ENCODE measurements around the gene CTNNA2.

Gene CTNNA2

DNA sequence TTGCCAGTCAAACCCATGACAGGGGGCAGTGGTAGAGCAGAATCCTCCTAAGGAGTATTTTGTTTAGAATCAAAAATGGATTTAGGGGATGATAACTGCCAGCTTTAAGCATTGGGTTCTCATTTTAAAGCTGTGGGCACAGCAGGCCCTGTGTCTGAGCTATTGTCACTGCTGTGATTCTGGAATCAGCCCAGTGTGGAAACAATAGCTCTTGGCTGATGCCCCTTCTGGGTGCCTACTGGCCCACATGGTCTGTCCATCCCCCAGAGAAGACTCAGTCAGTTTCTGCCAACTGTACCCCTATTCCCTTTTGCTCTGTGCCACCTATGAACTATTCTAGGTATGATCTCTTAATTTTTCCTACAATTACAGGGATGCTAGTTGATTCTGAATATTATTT lies 883.4 kb downstream of the CTNNA2 start:
- DNase-seq (ENCODE audit: low read depth), result no peak

DNA sequence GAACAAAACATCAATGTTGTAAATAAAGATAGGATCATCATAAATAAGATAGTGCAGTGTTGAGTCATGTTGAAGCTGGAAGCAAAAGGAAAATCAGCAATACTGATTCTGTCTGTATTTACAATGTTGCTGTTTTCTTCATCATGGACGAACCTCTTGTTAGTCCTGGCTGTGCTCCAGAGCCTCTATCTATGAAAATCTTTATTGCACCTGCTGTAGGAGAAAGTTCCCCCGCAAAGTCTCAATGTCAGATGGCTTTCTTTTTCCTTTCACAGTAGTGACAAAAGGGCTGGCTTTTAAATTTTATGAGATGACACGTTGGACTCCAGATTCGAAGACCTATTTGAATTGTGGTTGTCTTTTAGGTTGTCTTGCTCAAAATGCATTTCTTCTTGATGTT lies 890.2 kb downstream of the CTNNA2 start:
- no peak for DNase-seq (ENCODE audit: low read depth)

DNA sequence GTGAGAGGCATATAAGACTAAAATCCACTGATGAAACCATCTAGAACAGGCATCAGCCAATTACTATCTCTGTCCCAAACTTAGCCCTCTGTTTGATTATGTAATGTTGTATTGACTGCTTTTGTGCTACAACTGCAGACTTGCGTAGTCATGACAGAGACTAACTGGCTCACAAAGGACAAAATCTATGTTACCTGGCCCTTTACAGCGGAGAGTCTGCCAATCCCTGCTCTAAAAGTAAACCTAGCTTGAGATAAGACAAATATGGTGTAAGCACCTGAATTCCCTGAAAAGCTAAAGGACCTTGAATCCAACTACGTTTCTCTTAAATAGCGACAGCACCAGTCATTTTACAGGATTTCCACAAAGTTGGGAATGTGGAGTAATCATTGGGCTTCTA lies 894.5 kb downstream of the CTNNA2 start:
- DNase-seq (ENCODE audit: low read depth), result no peak

DNA sequence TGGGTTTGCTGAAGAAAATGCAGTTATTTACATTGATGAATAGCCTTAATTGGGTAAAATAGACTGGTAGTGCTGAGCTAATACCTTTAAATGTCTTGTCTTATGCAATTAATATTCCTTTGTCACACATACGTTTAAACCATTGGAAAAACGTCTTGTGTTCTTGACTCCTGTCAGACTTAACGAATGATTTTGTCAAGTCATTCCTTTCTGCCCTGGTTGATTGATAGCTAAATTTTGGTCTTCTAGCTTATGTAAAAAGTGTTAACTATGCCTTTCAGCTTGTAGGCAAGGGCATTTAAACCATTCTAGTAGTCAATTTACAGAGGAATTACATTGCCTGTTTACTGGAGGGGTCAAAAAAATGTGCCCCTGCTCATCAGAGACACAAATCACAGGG lies 897.5 kb downstream of the CTNNA2 start:
- DNase-seq (ENCODE audit: low read depth), result no peak

DNA sequence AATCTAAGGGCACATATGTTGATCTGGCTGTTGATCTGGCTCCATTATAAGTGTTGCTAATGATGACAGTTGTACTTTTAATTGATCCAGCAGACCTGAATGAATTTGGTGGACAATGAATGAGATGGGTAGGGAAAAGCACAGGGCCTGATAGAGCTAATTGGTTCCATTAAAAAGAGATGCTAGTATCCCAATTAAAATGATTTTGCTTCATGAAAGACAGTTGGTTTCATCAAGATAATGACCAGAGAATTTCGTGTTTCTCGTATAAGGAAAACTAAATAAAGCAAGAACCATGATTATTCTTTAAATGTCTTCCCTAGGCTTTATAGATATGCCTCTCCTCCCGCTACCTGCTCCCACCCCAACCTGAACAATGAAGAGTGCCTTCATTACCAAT lies 900.3 kb downstream of the CTNNA2 start:
- DNase-seq (ENCODE audit: low read depth), result no peak

DNA sequence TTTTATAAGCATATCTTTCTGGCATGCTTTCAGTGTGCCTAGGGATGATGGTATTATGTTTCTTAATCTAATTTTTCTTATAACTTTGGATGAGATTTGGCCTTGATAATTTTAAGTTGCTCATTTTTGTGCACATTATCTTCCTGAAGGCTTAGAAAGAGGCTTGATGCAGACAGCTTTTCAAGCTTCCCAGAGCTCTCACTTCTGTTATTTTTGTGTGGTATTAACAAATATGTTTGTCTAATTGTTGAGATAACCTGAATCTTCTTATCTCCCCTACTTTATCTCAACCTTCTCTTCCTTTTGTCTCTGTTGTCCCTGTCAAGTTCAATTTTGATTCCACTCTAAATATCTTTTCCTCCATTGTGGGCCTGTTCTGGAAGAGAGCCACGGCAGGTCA lies 904.9 kb downstream of the CTNNA2 start:
- DNase-seq (ENCODE audit: low read depth), result no peak

DNA sequence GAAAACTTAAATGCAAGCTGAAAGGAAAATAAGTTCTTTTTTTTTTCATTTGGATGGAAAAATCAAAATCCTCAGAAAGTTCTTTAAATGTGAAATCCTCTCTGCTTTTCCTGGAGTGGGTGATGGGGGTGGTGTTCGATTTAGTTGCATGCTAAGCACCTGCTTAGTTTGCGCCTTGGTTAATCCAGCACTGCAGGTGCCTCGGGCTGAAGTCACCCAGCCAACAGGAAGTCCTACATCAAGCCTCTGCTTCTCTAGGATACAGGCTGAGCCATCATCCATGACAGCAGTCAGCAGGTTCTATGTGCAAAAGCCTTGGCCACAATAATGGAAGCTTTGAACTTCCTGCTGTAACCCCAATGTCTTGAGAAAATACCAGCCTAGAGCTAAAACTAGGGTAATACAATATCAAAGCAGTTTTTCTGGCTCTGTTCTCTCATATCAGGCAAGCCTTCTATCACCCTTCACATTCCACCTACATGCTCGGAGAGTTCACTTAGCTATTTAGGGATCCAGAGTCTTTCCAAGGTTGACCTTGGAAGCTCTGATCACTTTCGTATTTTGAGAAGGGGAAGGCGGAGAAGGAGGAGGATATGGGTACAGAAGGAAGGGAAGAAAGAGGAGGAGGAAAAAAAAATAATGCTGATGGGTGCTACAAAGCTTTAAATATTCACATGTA lies 907.8 kb downstream of the CTNNA2 start:
- no peak for DNase-seq (ENCODE audit: low read depth)

DNA sequence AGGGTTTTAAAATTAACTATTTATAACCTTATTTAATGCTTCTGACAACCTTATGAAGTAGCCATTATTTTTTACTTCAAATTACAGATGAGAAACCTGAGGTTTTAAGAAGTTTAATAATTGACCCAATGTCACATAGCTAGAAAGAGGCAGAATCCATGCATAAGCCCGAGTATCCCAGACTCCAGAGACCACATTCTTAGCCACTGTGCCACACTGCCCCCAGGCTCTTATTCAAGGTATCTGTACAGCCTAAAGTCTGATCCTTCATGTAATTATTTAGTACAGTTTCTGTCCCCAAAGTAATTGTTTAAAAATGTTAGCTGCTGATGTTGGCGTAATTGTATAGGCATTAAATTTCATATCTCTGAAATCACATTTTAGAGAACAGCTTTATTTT lies 916.4 kb downstream of the CTNNA2 start:
- no peak for DNase-seq (ENCODE audit: low read depth)

DNA sequence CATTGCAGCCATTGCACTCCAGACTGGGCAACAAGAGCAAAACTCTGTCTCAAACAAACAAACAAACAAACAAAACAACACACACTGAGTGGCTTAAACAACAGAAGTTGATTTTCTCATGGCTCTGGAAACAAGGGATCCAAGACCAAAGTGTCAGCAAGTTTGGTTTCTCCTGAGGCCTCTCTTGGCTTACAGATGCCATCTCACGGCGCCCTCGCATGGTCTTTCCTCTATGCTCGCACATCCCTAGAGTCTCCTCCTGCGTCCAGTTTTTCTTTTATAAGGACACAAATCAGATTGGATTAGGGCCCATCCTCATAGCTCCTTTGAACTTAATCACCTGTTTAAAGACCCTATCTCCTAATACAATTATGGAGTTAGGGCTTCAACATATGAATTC lies 925.1 kb downstream of the CTNNA2 start:
- DNase-seq (ENCODE audit: low read depth), result no peak

DNA sequence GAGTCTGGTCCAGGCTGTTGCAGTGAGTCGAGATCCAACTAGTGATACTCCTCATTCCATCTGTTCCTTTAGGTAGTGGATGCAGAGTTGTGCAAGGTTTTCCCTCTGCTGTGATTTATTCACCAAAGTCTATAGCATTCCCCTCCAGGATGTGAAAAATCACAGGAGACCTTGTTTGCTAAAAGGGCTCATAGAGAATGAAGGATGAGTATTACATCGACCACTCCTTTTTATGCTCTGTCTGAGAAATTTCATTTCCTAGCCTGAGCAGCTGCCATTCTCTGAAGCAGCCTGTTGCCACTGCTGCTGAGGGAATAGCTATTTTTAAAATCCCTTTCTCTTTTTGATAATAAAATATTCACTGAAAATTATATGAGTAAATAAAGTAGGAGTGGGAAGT lies 925.8 kb downstream of the CTNNA2 start:
- no peak for DNase-seq (ENCODE audit: low read depth)

DNA sequence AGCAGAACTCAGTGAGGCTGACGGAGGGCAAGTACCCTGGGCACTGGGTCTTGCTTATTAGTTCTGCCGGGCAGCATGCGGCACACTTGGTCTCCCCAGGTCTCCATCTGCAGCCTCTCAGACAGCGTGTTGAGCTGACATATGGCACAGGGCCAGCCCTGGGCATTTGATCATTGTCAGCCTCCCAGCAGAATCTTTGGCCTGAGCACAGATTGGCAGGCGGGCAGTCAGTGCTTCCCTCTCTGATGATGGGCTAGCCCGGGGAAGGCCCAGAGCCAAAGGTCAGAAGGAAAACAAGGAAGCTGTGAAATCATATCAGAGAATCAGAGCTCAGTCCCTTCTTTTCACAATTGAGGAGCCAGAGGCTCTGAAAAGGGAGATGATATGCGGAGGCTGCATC lies 941.8 kb downstream of the CTNNA2 start:
- DNase-seq (ENCODE audit: low read depth), result no peak

DNA sequence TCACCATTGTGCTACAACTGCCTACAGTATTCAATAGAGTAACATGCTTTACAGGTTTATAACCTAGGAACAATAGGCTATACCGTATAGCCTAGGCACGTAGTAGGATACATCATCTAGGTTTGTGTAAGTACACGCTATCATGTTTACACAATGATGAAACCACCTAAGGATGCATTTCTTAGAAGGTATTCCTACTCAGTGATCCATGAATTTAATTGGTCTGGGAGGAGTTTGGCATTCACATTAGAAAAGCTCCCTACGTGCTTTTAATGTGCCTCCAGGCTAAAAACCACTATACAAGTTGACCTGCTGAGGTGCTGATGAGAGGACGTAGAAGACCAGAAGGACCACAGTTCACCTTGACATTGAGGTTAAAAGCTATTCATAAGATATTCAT lies 946.2 kb downstream of the CTNNA2 start:
- DNase-seq (ENCODE audit: low read depth), result no peak

DNA sequence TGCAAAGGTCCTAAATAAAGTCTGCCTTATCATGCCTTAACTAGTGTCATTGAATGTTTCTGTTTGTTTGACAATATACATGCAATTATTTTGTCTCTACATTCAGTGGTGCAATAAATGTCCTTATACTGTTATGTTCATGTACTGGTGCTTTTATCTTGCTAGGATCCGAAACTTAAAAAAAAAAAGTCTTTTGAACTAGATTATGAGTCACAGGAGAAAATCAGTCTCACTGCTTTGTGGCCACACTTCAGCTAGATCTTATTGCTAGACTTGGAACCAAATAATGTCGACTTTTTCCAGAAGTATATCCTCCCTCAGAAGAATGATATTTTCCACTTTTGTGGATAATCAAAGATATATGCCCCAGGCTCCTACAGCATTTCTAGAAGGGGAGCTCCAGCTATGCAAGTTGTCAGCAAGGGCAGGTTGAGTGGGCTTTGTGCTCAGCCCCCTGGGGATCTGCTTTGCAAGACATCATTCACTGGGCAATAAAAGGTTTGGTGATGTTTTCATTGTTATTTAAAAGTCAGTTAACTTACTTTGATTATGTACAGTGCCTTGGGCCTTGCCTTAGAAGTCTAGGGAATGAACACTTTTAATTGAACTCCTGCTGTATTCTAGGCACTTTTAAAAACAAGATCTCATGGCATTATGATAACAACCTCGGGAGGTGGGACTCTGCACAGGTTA lies 948.8 kb downstream of the CTNNA2 start:
- DNase-seq (ENCODE audit: low read depth), result no peak

DNA sequence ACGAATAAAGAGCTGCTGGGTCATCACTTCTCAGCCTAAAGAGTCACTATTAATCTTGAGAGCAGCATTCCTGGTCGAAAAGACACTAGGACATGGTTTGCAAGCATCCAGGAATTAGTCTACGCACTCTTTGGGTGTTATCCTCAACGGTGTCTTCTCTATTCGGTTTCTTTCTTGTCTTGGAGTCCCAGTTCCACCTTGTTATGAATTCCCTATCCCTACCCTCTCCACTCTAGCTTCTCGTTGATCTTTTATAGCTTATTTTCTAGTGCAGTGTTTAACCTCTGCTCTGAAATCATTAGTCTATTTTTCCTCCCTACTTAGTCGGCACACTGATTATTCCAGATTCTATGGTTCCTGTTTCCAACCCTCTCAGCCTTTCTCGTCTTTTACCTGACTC lies 949.8 kb downstream of the CTNNA2 start:
- DNase-seq (ENCODE audit: low read depth), result no peak

DNA sequence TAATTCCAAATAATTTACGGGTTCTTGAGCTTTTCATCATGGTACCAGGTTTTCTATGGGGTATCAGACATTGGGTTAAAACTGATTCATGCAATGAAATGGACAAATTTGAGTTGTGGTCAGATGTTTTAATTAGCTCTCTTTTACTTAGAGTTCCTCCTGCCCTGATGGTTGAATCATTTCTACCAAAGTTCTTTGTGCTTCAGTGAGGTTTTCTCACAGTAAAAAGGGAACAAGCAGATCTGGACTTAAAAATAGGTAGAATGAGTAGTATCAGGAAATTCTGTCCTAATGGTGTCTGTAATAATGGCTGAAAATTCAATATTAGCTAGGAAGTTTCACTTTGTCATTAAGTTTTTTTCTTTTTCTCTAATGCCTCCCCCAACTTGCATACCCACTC lies 951.4 kb downstream of the CTNNA2 start:
- DNase-seq (ENCODE audit: low read depth), result no peak

DNA sequence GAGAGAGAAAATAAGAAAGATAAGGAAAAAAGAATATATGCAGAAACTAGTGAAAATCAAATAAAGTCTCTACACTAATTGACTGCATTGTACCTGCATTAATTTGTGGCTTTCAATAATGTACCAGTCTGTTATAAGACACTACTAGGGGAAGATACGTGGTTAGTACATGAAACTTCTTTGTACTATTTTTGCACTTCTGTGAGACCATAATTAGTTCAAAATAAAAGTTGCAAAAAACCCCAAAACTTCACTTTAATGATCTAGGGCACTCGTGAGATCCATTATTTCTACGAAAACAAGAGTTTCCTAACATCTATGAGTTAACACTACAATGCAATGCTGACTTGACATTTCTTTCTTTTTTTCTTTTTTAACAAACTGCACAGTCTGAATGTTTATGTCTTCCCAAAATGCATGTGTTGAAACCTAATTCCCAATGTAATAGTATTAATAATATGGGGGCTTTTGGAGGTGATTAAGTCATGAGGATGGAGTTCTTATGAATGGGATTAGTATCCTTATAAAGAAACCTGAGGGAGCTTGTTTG lies 954.5 kb downstream of the CTNNA2 start:
- DNase-seq (ENCODE audit: low read depth), result no peak

DNA sequence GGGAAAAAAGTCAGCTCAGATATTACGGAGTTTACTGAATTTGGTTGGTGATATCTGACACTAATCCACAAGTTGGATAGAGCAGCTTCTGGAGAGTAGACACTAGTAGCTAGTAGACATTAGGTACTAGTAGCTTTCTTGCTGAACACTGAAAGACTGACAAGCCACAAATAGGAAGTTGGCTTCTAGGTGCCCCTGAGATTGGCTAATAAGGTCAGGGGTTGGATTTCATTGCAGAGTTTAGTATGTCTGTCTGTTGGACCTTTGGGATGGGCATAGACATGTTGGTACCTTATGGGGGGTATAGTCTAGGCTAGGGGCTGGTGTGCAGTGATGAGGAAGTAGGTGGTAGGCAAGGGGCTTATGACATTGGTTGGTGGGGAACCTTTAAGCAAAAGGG lies 956.6 kb downstream of the CTNNA2 start:
- no peak for DNase-seq (ENCODE audit: low read depth)

DNA sequence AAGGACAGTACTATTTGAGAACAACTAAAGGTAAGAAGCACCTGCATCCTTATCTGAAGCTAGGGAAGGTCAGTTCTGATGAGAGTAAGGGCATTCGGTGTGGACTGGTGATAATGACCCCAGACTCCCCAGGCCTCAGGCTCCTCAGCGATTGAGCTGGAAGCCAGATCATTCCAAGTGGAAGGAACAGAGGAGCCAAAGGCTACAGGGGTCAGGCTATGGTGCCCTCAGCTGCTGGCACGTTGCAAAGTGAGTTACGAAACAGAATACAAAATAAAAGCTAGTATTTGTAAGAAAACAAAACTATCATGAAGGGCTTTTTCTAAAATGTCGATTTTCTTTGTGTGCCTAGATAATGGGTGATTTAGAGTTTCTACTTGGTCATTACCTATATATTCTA lies 960.2 kb downstream of the CTNNA2 start:
- no peak for DNase-seq (ENCODE audit: low read depth)

DNA sequence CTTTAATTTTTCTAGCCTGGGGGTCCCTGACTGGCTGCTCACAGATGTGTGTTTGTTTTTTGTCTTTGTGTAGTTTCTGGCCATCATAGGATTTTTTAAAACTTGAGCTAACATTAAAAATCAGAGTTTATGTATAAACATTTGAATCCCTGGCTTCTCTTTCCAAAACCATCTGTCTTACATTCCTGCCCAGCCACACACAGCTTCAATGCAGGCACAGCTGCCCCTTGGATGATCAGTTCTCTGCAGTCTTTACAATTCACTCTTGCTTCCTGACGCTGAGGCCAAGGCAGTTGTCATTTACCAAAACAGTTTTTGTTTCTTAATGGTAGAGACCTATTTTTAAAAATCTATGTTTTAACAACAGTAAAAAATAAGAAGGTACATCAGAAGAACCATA lies 960.9 kb downstream of the CTNNA2 start:
- no peak for DNase-seq (ENCODE audit: low read depth)

DNA sequence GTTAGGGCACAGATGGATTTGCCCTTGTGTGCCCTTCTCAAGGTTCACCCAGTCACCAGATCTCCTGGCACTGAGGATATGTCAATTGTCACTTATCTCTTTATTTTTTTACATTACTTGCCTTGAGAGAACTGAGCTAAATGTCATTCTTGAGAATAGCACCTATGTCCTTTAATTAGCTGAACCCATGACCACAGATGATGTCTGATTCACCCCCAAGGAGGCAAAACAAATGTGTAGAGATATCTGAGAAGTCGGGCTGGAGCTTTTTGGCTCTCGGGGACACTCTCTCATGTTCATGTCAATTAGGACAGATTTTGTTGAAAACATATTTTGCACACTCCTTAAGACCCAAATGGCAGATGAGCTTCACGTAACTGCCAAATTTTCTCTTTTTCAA lies 963.1 kb downstream of the CTNNA2 start:
- no peak for DNase-seq (ENCODE audit: low read depth)

DNA sequence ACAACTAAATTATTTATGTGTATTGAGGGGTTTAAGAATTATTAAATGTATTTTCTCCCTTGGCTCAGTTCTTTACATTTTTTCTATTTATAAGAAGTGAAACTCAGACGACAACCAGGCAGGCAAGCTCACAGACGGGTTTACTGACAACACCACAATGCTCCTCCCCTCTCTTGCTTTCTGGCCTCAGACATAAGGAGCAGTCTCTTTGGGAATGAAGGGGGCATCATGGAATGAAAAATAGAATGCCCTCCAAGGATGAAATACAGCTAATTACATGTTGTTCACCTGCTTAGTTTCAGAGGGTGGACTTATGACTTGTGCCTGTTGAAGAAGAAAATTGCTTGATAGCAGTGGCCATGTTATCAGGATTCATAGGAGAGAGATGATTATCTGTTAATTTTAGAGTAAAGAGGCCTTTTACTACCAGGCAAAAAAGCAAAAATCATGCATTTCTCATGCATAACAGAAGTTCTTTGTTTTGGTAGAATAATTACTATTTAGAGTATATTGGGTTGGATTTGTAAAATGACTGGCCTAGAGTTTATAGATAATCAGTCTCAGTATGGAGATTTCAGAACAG lies 963.8 kb downstream of the CTNNA2 start:
- no peak for DNase-seq (ENCODE audit: low read depth)

DNA sequence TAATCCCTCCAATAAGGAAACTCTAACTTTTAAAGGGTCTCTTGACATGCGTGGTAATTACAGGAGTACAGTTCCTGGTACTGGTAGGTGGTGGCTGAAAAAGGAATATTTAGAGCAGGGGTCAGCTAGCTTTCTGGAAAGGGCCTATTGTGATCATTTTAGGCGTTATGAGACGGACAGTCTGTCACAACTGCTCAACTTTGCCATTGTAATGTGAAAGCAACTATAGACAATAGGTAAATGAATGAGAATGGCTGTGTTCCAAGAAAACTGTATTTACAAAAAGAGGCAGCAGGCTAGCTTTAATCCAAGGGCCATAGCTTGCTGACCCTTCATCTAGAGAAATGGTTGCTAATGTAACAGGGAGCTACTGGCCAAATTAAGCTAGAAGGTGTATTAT lies 969.4 kb downstream of the CTNNA2 start:
- DNase-seq (ENCODE audit: low read depth), result no peak

DNA sequence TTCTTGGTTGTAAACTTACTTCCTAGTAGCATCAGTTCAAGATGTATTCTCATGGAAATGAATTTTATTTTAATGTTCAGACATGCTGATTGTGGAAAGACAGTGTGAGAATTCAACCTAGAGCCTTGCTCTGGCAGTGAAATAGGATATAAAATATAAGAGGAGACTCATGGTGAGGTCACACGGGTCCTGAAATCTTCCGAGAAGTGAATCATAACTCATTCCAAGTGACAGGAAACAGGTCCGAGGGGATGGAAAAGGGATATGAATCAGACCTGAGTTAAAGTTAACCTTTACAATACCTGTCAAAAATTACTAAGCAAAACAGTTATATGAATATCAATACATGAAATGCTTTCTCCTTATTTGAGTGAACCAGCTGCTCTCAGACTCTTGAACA lies 976.9 kb downstream of the CTNNA2 start:
- no peak for DNase-seq (ENCODE audit: low read depth)

DNA sequence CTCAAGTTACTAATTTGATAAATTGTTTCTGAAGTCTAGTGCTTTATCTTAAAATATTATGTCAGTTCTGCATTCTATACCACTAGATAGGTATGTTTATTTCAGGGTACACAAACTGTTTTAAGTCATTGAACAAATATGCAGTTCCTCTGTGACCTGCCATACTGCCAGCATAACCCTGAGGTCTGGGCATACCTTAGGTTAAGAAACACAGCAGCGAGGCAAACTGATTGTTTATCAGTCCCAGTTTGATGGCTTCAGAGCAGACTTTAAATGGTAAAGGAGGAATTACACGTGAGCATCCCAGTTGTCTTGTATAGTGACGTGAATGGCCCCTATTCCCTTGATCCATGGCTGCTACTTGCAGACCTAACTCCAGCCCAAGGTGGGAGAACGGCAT lies 978.1 kb downstream of the CTNNA2 start:
- DNase-seq (ENCODE audit: low read depth), result no peak

All from activated T-helper 1 cell treated with Interleukin-2 at 50 U/mL for 16 hours (primary cell).